Esophagus squamous epithelium (tissue), 5 donors: ENCODE results near the gene DISP3. TPM values are rescaled to one million over a fixed set of nuclear protein-coding genes. Genes with fewer than 3 reads are reported as not detected.

Experiments used
- DNase-seq: peaks from one replicate; lab custom pipeline; 2025; lab: John Stamatoyannopoulos, UW
- H3K27ac ChIP-seq, 4 donors: fragments of 200-600 bp; sonication (generic); one replicate each; pipeline ENCODE4 v1.5.1; 2016 to 2019; ENCODE audit warnings: mild to moderate bottlenecking in 1 of 4
- H3K27me3 ChIP-seq, 4 donors: fragments of 200-600 bp; sonication (generic); 1 replicate in 3 of 4; 2 replicates in 1 of 4; pipeline versions ENCODE4 v1.5.1 to v1.6.0; 2017 to 2021; ENCODE audit warnings: antibody characterized with exemption in 1 of 4
- H3K36me3 ChIP-seq, 3 donors: fragments of 200-600 bp; sonication (generic); one replicate each; pipeline ENCODE4 v1.5.1; 2016 to 2019
- H3K4me1 ChIP-seq, 3 donors: fragments of 200-600 bp; sonication (generic); one replicate each; pipeline ENCODE4 v1.5.1; 2017 to 2019
- H3K4me3 ChIP-seq, 4 donors: fragments of 200-600 bp; sonication (generic); 1 replicate in 3 of 4; 2 replicates in 1 of 4; pipeline ENCODE4 v1.5.1; 2016 to 2019; ENCODE audit warnings: mild to moderate bottlenecking in 2 of 4, moderate library complexity in 1 of 4
- H3K9me3 ChIP-seq, 3 donors: fragments of 200-600 bp; sonication (generic); one replicate each; pipeline ENCODE4 v1.5.1; 2016 to 2019
- CTCF ChIP-seq, 6 experiments: fragments of 450-650 bp in 4 of 6; fragments of 200-600 bp in 2 of 6; sonication (generic) in 2 of 6; IDR thresholded peaks; one replicate each; pipeline ENCODE4 v1.5.1; 2016 to 2019; ENCODE audit warnings: antibody characterized with exemption in 6 of 6, mild to moderate bottlenecking in 4 of 6, moderate library complexity in 4 of 6
- POLR2A ChIP-seq, 4 donors: fragments of 450-650 bp; IDR thresholded peaks; one replicate each; pipeline ENCODE4 v1.6.1; 2017; ENCODE audit warnings: antibody characterized with exemption in 4 of 4, mild to moderate bottlenecking in 4 of 4, moderate library complexity in 3 of 4
- WGBS, 2 donors: methylation state at CpG; one replicate each; pipeline ENCODE4 v1.1.5; 2018; 5-methylcytosine and 5-hydroxymethylcytosine counted together
- intact Hi-C: fragments of 100-400 bp; cut with DNase I; formaldehyde crosslinking; loops from one replicate; pipeline ENCODE4 v1.15.0; 2022
- total RNA-seq, 4 donors: library from RNA; depleted of rRNA; stranded (reverse); fragments of >200 nt; gene quantifications; one replicate each; pipeline ENCODE4 v1.1.0, GENCODE V29; 2016
- donor health status: DM: yes; HTN: yes; CAD: no.

The DISP3 gene
- total RNA-seq, 4 donors from 2014 or later = 0.67 TPM; not detected in 3

GRCh38 chr1:11466416-11466815, 12.5 kb upstream of the DISP3 start:
- WGBS, 2 donors = 33 to 58% methylated on average over 1 to 2 of the region's 2 CpGs
- no peak for DNase-seq
- Histone ChIP-seq H3K4me3 (no peak overlapping the region), H3K27me3 (peaks cover 0 to 83% (median 0%) of the 10 kb centered on the region in 4 donors), H3K27ac (no peak overlapping the region), H3K36me3 (no peaks in the 10 kb centered on the region), H3K4me1 (no peaks in the 10 kb centered on the region), H3K9me3 (no peaks in the 10 kb centered on the region)
- intact Hi-C loops = no loop called here
- no peak for TF ChIP-seq POLR2A (IDR thresholded peaks at IDR 0.05)
- no peak for TF ChIP-seq CTCF (IDR thresholded peaks at IDR 0.05)

GRCh38 chr1:11468878-11469277, 10.1 kb upstream of the DISP3 start:
- no peak overlapping the region for H3K27ac ChIP-seq
- H3K27me3 ChIP-seq = peaks cover 0 to 69% (median 0%) of the 10 kb centered on the region in 4 donors
- intact Hi-C loops = no loop called here
- no peaks in the 10 kb centered on the region for H3K36me3 ChIP-seq
- TF ChIP-seq POLR2A (IDR thresholded peaks at IDR 0.05) = no peak
- TF ChIP-seq CTCF (IDR thresholded peaks at IDR 0.05) = no peak
- DNase-seq = no peak
- H3K4me3 ChIP-seq = no peak overlapping the region
- no peaks in the 10 kb centered on the region for H3K4me1 ChIP-seq
- 39 to 48% methylated on average over 5 of the region's 6 CpGs for WGBS, 2 donors
- no peaks in the 10 kb centered on the region for H3K9me3 ChIP-seq

- no peaks in the 10 kb centered on the region for H3K9me3 ChIP-seq
- 18 to 44% methylated on average over 2 of the region's 2 CpGs for WGBS, 2 donors
- H3K4me3 ChIP-seq = no peak overlapping the region
- no peak for TF ChIP-seq CTCF (IDR thresholded peaks at IDR 0.05)
- TF ChIP-seq POLR2A (IDR thresholded peaks at IDR 0.05) = no peak
- H3K27me3 ChIP-seq = peaks cover 0 to 71% (median 0%) of the 10 kb centered on the region in 4 donors
- intact Hi-C loops = no loop called here
- DNase-seq = no peak
- H3K4me1 ChIP-seq = no peaks in the 10 kb centered on the region
- no peaks in the 10 kb centered on the region for H3K36me3 ChIP-seq
- no peak overlapping the region for H3K27ac ChIP-seq
Observed at GRCh38 chr1:11470912-11471311, 8.0 kb upstream of the DISP3 start.

- Histone ChIP-seq H3K27ac (no peak overlapping the region), H3K4me3 (no peak overlapping the region), H3K36me3 (no peaks in the 10 kb centered on the region), H3K9me3 (no peaks in the 10 kb centered on the region), H3K27me3 (peaks cover 0 to 72% (median 0%) of the 10 kb centered on the region in 4 donors), H3K4me1 (no peaks in the 10 kb centered on the region)
- intact Hi-C loops = no loop called here
- TF ChIP-seq CTCF (IDR thresholded peaks at IDR 0.05) (no peak), POLR2A (IDR thresholded peaks at IDR 0.05) (no peak)
- DNase-seq = no peak
- WGBS, 2 donors = 58 to 75% methylated on average over 1 of the region's 1 CpG
Observed at GRCh38 chr1:11471473-11471872, 7.5 kb upstream of the DISP3 start.

GRCh38 chr1:11472284-11472683, 6.7 kb upstream of the DISP3 start:
- peaks cover 0 to 72% (median 0%) of the 10 kb centered on the region in 4 donors for H3K27me3 ChIP-seq
- WGBS, 2 donors = 91% methylated on average over 2 of the region's 2 CpGs

More at GRCh38 chr1:11472284-11472683, 6.7 kb upstream of the DISP3 start:
- Histone ChIP-seq H3K4me3 (no peak overlapping the region), H3K4me1 (no peaks in the 10 kb centered on the region), H3K27ac (no peak overlapping the region), H3K36me3 (no peaks in the 10 kb centered on the region), H3K9me3 (no peaks in the 10 kb centered on the region)
- DNase-seq = no peak
- intact Hi-C loops = no loop called here
- TF ChIP-seq POLR2A (IDR thresholded peaks at IDR 0.05) (no peak), CTCF (IDR thresholded peaks at IDR 0.05) (no peak)
